Left kidney (tissue), 2 donors: Measurements from ENCODE around the gene RTL1. TPM values are rescaled to one million over a fixed set of nuclear protein-coding genes. Genes with fewer than 3 reads are reported as not detected.

ENCODE experiments used
- DNase-seq: peaks from one replicate; pipeline ENCODE4 v3.0.0-alpha.2; 2013
- polyA plus RNA-seq: library from polyadenylated mRNA; unstranded; fragments of 120-200 nt; gene quantifications from one replicate; pipeline ENCODE4 v1.2.1, GENCODE V29; 2013; ENCODE audit not compliant: insufficient read length

RTL1 gene
- polyA plus RNA-seq, 1 donor, result 0.10 TPM

DNA sequence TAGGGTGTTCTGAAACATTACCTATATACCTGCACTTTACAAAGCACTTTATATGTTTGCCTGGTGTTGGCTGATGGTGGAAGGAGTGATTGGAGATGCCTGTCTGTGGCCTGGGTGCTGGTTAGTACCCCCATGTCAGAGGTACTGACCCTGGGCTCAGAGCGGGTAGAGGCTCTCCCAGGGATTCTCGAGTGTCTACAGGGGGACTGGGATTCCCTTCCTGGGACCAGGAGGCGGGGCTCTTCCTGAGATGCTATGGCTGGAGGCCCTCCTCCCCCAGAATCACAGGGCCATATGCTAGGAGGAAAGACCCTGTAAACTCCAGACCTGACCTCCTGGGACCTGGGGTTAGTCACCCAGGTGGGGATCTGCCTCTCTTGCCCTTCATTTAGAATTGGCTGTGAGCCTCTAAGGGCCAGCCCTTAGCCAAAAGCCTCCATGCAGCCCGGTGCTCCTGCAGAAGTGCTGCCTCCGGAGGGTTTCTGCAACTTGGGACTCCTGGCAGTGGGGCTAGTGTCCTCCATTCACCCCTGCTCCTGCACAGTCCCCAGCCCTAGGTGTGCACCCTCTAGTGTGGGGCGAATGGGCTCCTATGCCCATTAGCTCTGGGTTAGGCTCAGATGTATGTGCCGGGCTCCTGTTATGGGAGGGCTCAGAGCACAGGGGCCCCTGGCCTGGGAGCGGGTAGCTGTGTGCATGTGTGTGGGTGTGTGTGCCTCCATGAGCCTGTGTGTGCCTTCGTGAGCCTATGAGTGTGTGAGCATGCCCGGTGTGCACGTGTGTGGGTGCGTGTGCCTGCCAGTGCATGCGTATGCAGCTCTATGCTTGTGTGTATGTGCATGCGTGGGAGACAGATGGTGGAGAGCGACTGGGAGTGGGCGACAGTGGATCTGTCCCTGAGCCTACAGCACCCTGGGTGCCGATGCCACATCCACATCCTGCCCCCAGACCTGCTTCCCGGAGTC is 36.6 kb downstream of the RTL1 start:
- DNase-seq, result no peak

DNA sequence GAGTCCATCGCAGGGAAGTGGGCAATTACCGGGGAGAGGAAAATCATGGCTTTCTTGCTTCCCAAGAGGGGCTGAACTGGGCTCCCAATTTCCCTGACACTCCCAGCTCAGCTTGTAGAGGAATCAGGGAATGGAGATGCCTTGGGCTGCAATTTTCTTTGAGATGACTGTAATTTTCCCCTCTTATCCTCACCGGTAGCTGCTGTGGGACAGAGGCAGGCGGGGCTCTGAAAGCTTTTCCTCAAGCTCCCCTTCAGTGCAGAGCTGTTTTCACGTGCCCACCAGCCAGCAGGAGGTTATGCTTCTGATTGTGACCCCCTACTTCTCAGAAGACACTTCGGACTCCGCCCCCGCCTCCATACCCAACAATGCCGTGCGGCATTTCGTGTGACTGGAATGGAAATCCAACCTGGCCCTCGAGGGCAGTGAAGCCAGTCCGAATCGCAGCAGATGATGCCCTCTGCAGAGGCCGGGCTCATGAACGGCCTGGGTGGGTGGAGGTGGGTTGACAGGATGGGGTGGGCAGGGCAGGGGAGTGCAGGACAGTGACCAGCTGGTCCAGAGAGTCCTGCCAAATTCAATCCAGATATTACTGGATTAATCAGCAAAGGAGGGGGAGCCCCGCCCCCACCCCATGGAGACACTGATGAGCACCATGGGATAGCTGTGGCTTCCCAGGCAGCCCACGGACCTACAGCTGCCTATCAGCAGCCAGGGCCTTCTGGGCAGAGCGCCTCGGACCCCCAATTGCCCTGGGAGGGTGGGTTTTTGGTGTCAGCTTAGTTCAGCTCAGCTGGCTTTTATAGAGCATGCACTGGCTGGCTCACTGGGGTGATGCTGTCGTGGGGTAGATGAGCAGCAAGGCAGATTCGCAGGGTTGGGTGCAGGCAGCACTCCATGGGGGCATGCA is 37.6 kb downstream of the RTL1 start:
- no peak for DNase-seq

- no peak for DNase-seq
These were observed 38.4 kb downstream of the RTL1 start for GRCh38 chr14:100864960-100865681.

DNA sequence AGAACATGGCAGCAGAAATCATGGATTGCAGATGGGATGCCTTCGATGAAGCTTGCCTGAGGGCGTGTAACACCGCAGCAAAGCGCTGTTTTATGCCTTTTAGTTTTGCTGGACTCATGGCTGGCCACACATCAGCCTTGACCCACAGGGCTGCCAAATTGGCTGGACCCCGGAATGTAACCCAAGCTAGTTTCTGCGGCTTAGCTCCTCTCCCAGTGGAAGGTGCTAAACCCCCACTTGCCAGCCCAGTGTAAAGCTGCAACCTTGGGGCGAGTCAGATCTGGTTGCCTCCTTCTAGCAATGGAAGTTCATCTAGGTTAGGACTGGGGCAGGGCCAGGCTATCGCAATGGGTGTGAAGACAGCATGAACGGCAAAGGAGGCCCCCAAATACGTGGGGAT is 39.3 kb downstream of the RTL1 start:
- no peak for DNase-seq

GRCh38 chr14:100862793-100863192 is 40.7 kb downstream of the RTL1 start:
- DNase-seq, result no peak

DNA sequence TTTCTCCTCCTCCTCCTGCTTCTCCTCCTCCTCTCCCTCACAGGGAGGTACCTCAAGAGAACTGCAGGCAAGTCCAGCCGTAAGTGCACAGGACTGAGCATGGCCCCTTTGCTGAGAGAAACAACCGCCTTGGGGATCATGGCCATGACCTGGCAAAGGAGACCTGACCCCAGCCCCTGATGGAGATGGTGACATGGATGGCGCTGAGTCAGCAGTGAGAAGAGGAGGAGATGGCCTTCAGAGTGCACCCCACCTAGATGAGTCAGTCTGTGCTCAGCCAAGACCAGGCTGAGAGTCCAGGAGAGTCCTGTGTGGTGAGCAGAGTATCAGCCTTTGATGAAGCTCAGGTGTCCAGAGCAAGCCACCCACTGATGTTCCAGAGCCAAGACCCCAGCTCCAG is 41.2 kb downstream of the RTL1 start:
- DNase-seq, result no peak

- no peak for DNase-seq
These were observed 41.6 kb downstream of the RTL1 start for GRCh38 chr14:100861937-100862247.

- DNase-seq, result no peak
These were observed 42.2 kb downstream of the RTL1 start for GRCh38 chr14:100861188-100861936.

DNA sequence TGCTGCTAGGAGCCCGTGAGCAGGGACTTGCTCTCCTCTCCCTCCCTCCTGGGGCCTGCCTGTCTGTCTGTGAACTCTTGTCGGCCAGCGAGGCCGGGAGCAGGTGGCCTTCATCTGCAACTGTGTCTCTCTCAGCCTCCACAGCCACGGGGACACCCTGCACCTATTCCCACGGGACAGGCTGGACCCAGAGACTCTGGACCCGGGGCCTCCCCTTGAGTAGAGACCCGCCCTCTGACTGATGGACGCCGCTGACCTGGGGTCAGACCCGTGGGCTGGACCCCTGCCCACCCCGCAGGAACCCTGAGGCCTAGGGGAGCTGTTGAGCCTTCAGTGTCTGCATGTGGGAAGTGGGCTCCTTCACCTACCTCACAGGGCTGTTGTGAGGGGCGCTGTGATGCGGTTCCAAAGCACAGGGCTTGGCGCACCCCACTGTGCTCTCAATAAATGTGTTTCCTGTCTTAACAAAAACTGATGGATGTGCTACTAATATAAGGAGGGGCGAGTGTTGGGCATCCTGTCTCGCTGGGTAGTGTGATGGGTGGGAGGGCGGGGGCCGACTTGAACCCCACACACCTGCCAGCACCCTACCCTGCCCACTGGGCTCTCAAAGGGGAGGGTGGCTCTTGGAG is 42.9 kb downstream of the RTL1 start:
- no peak for DNase-seq

DNA sequence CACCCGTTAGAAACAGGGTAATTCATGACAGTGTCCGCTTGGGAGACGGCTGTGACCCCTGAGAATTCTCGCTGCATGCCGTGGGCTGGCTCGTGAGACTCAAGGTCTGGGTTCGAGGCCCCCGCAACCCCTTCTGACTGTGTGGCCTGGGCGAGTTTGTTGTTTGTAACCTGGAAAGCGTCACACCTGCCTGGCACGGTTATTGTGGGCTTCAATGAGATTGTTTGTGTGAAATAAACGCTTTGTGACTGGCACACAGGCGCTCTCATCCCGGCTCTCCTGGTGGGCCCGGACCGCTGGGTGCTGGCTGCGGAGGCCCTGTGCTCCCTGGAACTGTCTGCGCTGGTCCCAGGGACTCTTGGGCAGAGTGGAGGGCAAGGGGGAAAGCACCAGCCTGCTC is 43.7 kb downstream of the RTL1 start:
- DNase-seq, result no peak

GRCh38 chr14:100858838-100859220 is 44.7 kb downstream of the RTL1 start:
- no peak for DNase-seq

DNA sequence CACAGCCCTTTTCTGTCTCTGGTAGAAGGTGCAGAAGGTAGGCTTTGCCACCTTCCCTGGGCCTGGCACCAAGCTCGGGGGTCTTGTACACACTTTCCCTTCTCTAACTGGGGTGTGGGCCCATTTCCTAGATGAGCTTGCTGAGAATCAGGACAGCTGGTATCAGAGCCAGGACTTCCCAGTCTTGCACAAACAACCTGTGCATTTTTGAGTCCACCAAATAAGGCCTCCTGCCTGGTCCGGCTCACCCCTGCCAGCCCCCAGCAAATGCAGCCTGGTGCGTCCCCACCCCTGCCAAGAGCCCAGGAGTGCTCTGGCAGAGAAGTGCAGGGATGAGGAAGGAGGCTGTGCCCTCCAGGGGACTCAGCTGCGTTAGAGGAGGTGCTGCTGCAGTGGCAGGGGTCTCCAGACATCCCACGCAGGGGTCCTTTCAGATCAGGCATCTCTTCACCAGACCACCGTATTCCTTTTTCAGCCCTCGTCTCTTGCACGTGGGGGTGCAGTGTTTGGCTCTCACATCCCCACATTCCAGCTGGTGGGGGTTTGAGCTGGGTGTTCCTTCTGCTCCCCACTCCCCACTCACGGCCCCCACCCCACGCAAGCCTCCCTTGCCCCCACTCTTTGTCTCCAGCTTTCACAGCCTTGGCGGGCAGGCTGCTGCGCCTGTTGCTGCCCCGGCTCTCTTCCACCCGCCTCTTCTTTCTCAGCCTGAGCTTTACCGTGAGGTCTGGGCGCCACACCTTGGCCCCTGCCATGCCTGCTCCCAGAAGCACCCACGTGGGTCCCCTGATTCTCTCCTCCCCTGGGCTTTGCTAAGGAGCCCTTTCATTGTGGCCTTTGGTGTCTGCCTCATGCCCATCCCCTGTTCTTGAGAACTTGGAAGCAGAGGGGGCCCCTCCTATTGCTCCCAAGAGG is 45.3 kb downstream of the RTL1 start:
- DNase-seq, result no peak

DNA sequence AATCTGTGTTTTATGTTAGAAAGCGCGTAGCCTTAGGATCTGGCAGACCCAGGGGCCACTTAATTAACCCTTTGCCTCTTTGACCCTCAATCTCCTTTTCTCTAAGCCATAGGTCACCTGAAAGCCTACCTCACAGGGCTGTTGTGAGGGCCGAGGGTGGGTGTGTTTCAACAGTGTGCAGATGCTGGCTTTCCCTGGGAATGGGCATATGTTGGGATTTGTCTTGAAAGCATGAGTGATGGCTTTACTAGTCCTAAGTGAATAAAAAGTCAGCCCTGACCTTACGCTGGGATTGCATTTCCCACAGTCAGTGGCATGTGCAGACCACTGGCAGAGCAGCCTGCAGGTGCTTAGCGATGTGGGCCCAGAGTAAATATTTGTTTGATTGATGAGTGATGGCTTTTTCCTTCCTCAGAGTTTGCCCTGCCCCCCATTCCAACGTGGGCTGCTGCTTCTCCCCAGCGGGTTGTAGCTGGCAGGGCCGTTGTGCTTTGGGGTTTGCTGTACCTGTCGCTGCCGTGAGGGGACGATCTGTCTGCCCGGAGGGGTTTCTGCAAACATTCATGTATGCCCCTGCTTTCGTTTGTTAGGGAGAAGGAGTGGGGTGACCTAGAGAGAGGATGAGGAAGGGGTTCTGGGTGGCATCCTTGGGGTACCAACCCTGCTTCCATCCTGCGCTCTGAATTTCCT is 46.1 kb downstream of the RTL1 start:
- no peak for DNase-seq

DNA sequence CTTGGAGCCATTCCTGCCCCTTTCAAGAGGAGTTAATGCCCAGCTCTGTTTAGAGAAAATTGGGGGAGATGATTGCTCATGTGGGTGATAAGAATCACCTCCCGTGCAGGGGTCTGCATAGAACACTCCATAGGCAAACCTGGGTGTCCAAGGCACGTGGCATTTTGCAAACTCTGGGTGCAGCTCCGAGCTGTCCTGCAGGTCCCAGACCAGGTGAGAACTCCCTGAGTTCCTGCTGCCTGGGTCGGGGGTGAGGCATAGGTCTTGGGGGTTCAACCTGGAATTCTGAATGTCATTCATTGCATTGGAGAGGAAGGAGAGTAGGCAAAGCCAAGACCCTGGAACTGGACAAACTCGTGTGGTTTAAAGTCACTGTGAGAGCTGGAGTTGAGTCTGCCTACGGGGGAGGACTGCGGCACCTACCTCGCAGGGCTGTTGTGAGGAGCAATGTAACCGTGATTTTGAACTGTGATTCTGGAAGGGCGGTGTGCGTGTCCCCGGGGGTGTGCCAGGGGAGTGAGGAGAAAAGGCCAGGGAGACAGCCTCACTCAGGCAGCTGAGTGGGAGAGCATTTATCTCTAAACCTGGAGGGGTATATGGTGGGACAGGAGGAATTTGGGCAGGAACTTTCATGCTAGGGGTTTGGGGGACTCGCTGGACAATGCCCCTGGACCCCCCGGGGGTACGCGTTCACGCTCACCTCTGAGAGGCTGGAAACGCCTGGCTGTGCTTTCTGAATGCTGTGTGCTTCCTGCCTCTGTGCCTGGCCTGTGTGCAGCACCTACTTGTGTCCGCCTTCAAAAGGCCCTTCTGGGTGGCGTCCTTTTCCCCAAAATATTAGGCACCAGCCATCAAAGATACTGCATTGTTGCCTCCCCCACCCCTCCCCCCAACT is 47.2 kb downstream of the RTL1 start:
- no peak for DNase-seq

DNA sequence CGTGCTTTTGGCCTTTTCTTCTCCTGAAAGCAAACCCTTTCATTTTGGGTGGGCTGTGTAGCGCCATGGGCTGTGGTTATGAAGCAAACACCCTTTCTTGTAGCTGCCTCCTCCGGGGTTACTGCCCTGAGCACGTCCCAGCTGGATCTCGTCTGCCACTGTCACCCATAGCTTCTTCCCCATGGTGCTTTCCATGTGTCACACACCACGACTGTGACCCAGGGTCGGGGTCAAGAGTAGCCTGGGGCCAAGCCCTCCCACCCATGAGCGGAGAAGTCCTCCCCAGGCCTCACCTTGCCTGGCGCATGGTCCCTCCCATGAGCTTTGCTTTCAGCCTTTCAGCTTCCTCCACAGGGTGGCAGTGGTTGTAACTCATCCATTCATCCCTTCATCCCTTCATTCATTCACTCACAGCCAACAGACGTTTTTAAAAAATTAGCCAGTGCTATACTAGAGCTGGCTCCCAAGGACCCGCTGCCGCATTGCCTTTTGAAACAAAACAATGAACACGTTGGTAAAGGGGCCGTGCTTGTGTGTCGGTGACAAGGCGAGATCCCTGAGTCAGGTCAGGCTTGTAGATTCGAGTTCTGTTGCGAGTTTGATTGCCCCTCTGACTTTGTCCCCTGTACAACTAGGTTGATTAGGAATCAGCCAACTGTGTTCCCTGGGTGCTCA is 48.1 kb downstream of the RTL1 start:
- no peak for DNase-seq

DNA sequence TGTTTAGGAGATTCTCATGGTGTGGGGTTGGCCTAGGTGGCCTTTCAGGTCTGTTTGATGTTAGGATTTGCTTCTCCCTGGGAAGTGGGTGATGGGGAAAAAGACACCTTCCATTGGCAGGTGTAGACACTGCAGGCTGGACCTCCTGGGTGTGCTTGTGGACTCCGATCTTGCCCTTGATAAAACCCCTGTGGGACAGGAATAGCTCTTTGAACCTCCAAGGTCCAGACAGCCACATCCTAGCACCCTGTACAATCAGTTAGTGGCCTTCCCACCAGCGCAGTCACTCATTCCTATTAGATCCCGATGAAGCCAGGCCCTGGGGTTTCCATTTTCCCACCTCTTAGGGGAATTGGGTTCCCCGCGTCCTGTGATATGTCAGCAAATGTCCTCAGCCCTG is 49.1 kb downstream of the RTL1 start:
- DNase-seq, result no peak

GRCh38 chr14:100851946-100852620 is 51.4 kb downstream of the RTL1 start:
- no peak for DNase-seq
